MCF 10A (cell line): ENCODE data around the gene SRD5A1. TPM values are rescaled to one million over a fixed set of nuclear protein-coding genes. Genes with fewer than 3 reads are reported as not detected.
"Not testable (repeated sequence)": the region's sequence is repeated elsewhere in the genome, so short reads cannot be mapped to it uniquely, and the experiment has no call there.

Source experiments
- BruUV-seq: library from RNA; stranded (reverse); fragments of 400-500 nt; replicated peaks from 2 replicates; lab custom pipeline; 2021; lab: Mats Ljungman, UMichigan
- CTCF ChIA-PET: fragments of 300-600 bp; sonication (Branson Sonifier 250); formaldehyde crosslinking; extraction: SDS; loops from one replicate; lab custom pipeline; 2021; ENCODE audit warnings: antibody characterized with exemption, inconsistent platforms; lab: Yijun Ruan, JAX
- POLR2A ChIA-PET: fragments of 300-600, 350-650 bp; sonication (Branson Sonifier 250); formaldehyde crosslinking; extraction: SDS; loops from one replicate; lab custom pipeline; 2020; ENCODE audit warnings: antibody characterized with exemption, inconsistent platforms; lab: Yijun Ruan, JAX
- DNase-seq: peaks from one replicate; pipeline ENCODE4 v3.0.0-alpha.2; 2018; ENCODE audit not compliant: unreplicated experiment
- H3K27ac Mint-ChIP-seq: one replicate; pipeline ENCODE4 v1.8.0; 2022; ENCODE audit warnings: mild to moderate bottlenecking, low read depth, mixed read lengths; ENCODE audit not compliant: unreplicated experiment
- H3K27me3 Mint-ChIP-seq: one replicate; pipeline ENCODE4 v1.8.0; 2022; ENCODE audit warnings: mixed read lengths; ENCODE audit not compliant: insufficient read depth, unreplicated experiment
- H3K36me3 Mint-ChIP-seq: one replicate; pipeline ENCODE4 v1.8.0; 2022; ENCODE audit warnings: mild to moderate bottlenecking, moderate library complexity, mixed read lengths; ENCODE audit not compliant: insufficient read depth, unreplicated experiment
- H3K4me1 Mint-ChIP-seq: one replicate; pipeline ENCODE4 v1.8.0; 2022; ENCODE audit warnings: mixed read lengths; ENCODE audit not compliant: insufficient read depth, unreplicated experiment
- H3K4me3 Mint-ChIP-seq: one replicate; pipeline ENCODE4 v1.8.0; 2022; ENCODE audit warnings: mild to moderate bottlenecking, moderate library complexity, mixed read lengths; ENCODE audit not compliant: unreplicated experiment
- H3K9me3 Mint-ChIP-seq: one replicate; pipeline ENCODE4 v1.8.0; 2022; ENCODE audit warnings: mixed read lengths; ENCODE audit not compliant: unreplicated experiment
- CTCF ChIP-seq: fragments of 200-600 bp; IDR thresholded peaks from one replicate; pipeline ENCODE4 v1.8.0; 2022; ENCODE audit warnings: antibody characterized with exemption, mild to moderate bottlenecking; ENCODE audit not compliant: unreplicated experiment
- intact Hi-C: fragments of 100-400 bp; cut with micrococcal nuclease; formaldehyde crosslinking; loops from 2 replicates; pipeline ENCODE4 v1.14.1; 2022
- total RNA-seq: library from RNA; stranded (reverse); gene quantifications from 2 replicates; pipeline ENCODE4 v1.2.3, GENCODE V29; 2022

SRD5A1 gene
- total RNA-seq, 1 experiment from 2014 or later = 12.4 TPM

- DNase-seq = no peak
- Mint-ChIP-seq H3K27ac (no peak overlapping the region), H3K9me3 (peaks cover 12% of the 10 kb centered on the region), H3K36me3 (peaks cover 62% of the 10 kb centered on the region), H3K27me3 (no peaks in the 10 kb centered on the region), H3K4me3 (no peak overlapping the region), H3K4me1 (no peaks in the 10 kb centered on the region)
- no TSS peak for BruUV-seq
- intact Hi-C loops = no loop called here
- TF ChIP-seq CTCF = no peak
- ChIA-PET CTCF (no interaction called here), POLR2A (interaction anchor here (0.7 to 0.9 kb wide), 2 partner anchors 9 to 13 kb away, joined by 3 read pairs; no protein-coding TSS in a partner anchor)
These were observed 26.9 kb downstream of the SRD5A1 start for GRCh38 chr5:6659941-6660684.

- intact Hi-C loops = no loop called here
These were observed 27.4 kb downstream of the SRD5A1 start for GRCh38 chr5:6660688-6661087.

GRCh38 chr5:6666762-6667161, 33.5 kb downstream of the SRD5A1 start:
- Mint-ChIP-seq H3K36me3 (peaks cover 24% of the 10 kb centered on the region), H3K27ac (no peak overlapping the region), H3K27me3 (no peaks in the 10 kb centered on the region), H3K4me3 (no peak overlapping the region), H3K4me1 (no peaks in the 10 kb centered on the region), H3K9me3 (no peaks in the 10 kb centered on the region)
- intact Hi-C loops = no loop called here
- no TSS peak for BruUV-seq
- ChIA-PET POLR2A (interaction anchor here (0.6 to 1.0 kb wide), 2 partner anchors 31 to 59 kb away, joined by 3 read pairs; no protein-coding TSS in a partner anchor), CTCF (interaction anchor here (1.1 kb wide), 1 partner anchor 99 kb away, joined by 3 read pairs; no protein-coding TSS in a partner anchor)
- no peak for DNase-seq
- TF ChIP-seq CTCF = no peak

More at GRCh38 chr5:6660688-6661087, 27.4 kb downstream of the SRD5A1 start:
- no TSS peak for BruUV-seq
- CTCF ChIA-PET = interaction anchor here (1.0 kb wide), 1 partner anchor 84 kb away, joined by 3 read pairs; no protein-coding TSS in a partner anchor
- Mint-ChIP-seq H3K9me3 (peaks cover 12% of the 10 kb centered on the region), H3K4me3 (no peak overlapping the region), H3K36me3 (peaks cover 56% of the 10 kb centered on the region), H3K27ac (no peak overlapping the region), H3K4me1 (no peaks in the 10 kb centered on the region), H3K27me3 (no peaks in the 10 kb centered on the region)
- TF ChIP-seq CTCF = no peak
- no peak for DNase-seq
- POLR2A ChIA-PET = interaction anchor here (0.7 kb wide), 1 partner anchor 12 kb away, joined by 3 read pairs; no protein-coding TSS in a partner anchor

GRCh38 chr5:6667648-6668047, 34.4 kb downstream of the SRD5A1 start:
- peaks cover 23% of the 10 kb centered on the region for H3K36me3 Mint-ChIP-seq
- intact Hi-C loops = no loop called here
- TF ChIP-seq CTCF = no peak
- no peaks in the 10 kb centered on the region for H3K27me3 Mint-ChIP-seq
- ChIA-PET POLR2A (interaction anchor here (0.8 to 1.0 kb wide), 2 partner anchors 28 to 32 kb away, joined by 3 to 4 read pairs; no protein-coding TSS in a partner anchor), CTCF (interaction anchor here (0.6 to 1.1 kb wide), 2 partner anchors 98 to 168 kb away, joined by 3 read pairs; no protein-coding TSS in a partner anchor)
- no peaks in the 10 kb centered on the region for H3K4me1 Mint-ChIP-seq
- no peak for DNase-seq
- no TSS peak for BruUV-seq
- no peak overlapping the region for H3K27ac Mint-ChIP-seq
- H3K4me3 Mint-ChIP-seq = no peak overlapping the region
- no peaks in the 10 kb centered on the region for H3K9me3 Mint-ChIP-seq

- peaks cover 27% of the 10 kb centered on the region for H3K36me3 Mint-ChIP-seq
- H3K4me3 Mint-ChIP-seq, H3K27ac Mint-ChIP-seq, H3K27me3 Mint-ChIP-seq, H3K4me1 Mint-ChIP-seq, CTCF ChIA-PET, H3K9me3 Mint-ChIP-seq, BruUV-seq, DNase-seq, intact Hi-C loops: not testable (repeated sequence)
- POLR2A ChIA-PET = interaction anchor here (0.8 to 1.0 kb wide), 2 partner anchors 9 to 23 kb away, joined by 3 read pairs; no protein-coding TSS in a partner anchor
These were observed 35.5 kb downstream of the SRD5A1 start for GRCh38 chr5:6668717-6669116.
